Measurements from ENCODE around the gene SLC24A4.

DNA sequence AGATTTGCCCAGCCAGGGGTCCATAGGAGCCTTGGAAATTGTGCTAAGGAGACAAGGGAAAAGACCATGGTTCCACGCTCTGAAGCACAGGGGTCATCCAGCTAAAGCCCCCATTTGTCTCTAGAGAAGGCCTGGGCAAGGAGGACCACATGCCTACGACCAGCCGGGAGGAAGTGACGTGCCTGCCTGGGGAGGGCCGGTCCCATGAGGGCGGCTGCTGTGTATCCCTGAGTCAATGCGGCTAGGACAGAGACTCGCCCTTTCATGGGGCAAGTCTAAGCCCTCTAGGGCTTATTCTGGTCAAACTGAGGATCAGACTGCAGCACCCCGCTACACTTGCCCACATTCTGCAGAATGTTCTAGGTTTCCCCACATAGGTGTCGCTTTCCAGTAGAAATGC lies 170.1 kb downstream of the SLC24A4 start:
- TF ChIP-seq, protein P1, sequence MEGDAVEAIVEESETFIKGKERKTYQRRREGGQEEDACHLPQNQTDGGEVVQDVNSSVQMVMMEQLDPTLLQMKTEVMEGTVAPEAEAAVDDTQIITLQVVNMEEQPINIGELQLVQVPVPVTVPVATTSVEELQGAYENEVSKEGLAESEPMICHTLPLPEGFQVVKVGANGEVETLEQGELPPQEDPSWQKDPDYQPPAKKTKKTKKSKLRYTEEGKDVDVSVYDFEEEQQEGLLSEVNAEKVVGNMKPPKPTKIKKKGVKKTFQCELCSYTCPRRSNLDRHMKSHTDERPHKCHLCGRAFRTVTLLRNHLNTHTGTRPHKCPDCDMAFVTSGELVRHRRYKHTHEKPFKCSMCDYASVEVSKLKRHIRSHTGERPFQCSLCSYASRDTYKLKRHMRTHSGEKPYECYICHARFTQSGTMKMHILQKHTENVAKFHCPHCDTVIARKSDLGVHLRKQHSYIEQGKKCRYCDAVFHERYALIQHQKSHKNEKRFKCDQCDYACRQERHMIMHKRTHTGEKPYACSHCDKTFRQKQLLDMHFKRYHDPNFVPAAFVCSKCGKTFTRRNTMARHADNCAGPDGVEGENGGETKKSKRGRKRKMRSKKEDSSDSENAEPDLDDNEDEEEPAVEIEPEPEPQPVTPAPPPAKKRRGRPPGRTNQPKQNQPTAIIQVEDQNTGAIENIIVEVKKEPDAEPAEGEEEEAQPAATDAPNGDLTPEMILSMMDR (IDR thresholded peaks at IDR 0.05; ENCODE audit: low read depth, low read length, poor library complexity, severe bottlenecking): no peak
- TF ChIP-seq EZH2phosphoT487 (IDR thresholded peaks at IDR 0.05; ENCODE audit: borderline replicate concordance, low read length): no peak
